Neural cell (in vitro differentiated cells): ENCODE measurements around the gene ADAMTS17. TPM values are rescaled to one million over a fixed set of nuclear protein-coding genes. Genes with fewer than 3 reads are reported as not detected.

Source experiments
- H2AFZ ChIP-seq: fragments of 200-600, 300-800 bp; sonication (generic), shearing (Covaris generic); 2 replicates; pipeline ENCODE4 v1.6.0; 2014; ENCODE audit warnings: low read depth, mild to moderate bottlenecking, antibody characterized with exemption, low read length, moderate library complexity
- H3F3A ChIP-seq: fragments of 200-600 bp; shearing (Covaris generic); 2 replicates; pipeline ENCODE4 v1.6.1; 2016; ENCODE audit warnings: mild to moderate bottlenecking, moderate library complexity, mixed read lengths, antibody characterized with exemption, low read length; ENCODE audit not compliant: insufficient read depth, poor library complexity, severe bottlenecking
- H3K27ac ChIP-seq: fragments of 200-600, 300-800 bp; sonication (generic), shearing (Covaris generic); 2 replicates; pipeline ENCODE4 v1.5.1; 2014; ENCODE audit warnings: mild to moderate bottlenecking, low read length, moderate library complexity
- H3K27me3 ChIP-seq: fragments of 300-800, 200-600 bp; sonication (generic), shearing (Covaris generic); 2 replicates; pipeline ENCODE4 v1.6.0; 2014; ENCODE audit warnings: mild to moderate bottlenecking, low read depth, low read length, moderate library complexity; ENCODE audit not compliant: insufficient read depth
- H3K36me3 ChIP-seq: fragments of 300-800, 200-600 bp; sonication (generic), shearing (Covaris generic); 2 replicates; pipeline ENCODE4 v1.5.1; 2014; ENCODE audit warnings: mild to moderate bottlenecking, antibody characterized with exemption, low read length, moderate library complexity; ENCODE audit not compliant: insufficient read depth
- H3K4me2 ChIP-seq: fragments of 300-800, 200-600 bp; sonication (generic), shearing (Covaris generic); 2 replicates; pipeline ENCODE4 v1.6.0; 2014; ENCODE audit warnings: mild to moderate bottlenecking, low read length
- H3K4me3 ChIP-seq: fragments of 300-800, 200-600 bp; sonication (generic), shearing (Covaris generic); 2 replicates; pipeline ENCODE4 v1.5.1; 2014; ENCODE audit warnings: mild to moderate bottlenecking, low read length, moderate library complexity
- H3K79me2 ChIP-seq: fragments of 200-600 bp; shearing (Covaris generic); replicated peaks from 2 replicates; pipeline ENCODE4 v1.6.0; 2014; ENCODE audit warnings: mild to moderate bottlenecking, low read length, moderate library complexity; ENCODE audit not compliant: insufficient read depth
- H3K9ac ChIP-seq: fragments of 300-800, 200-600 bp; sonication (generic), shearing (Covaris generic); 2 replicates; pipeline ENCODE4 v1.6.1; 2016; ENCODE audit warnings: mild to moderate bottlenecking, low read length, mixed read lengths
- H3K9me2 ChIP-seq: fragments of 200-600 bp; shearing (Covaris generic); 2 replicates; pipeline ENCODE4 v1.6.1; 2016; ENCODE audit warnings: mild to moderate bottlenecking, low read length, mixed read lengths; ENCODE audit not compliant: insufficient read depth
- H3K9me3 ChIP-seq: fragments of 200-600, 300-800 bp; sonication (generic), shearing (Covaris generic); 2 replicates; pipeline ENCODE4 v1.6.1; 2016; ENCODE audit warnings: mild to moderate bottlenecking, mixed run types, low read length, moderate library complexity, mixed read lengths
- H4K20me1 ChIP-seq: fragments of 200-600 bp; shearing (Covaris generic); 2 replicates; pipeline ENCODE4 v1.6.1; 2016; ENCODE audit warnings: mild to moderate bottlenecking, mixed run types; ENCODE audit not compliant: insufficient read depth
- EP300 ChIP-seq: fragments of 450-650 bp; conservative IDR thresholded peaks from 2 replicates; pipeline ENCODE4 v1.6.1; 2014; ENCODE audit warnings: antibody characterized with exemption, mild to moderate bottlenecking, moderate library complexity; ENCODE audit not compliant: poor library complexity, severe bottlenecking
- EZH2 ChIP-seq: fragments of 200-600, 300-800 bp; shearing (Covaris generic), sonication (generic); IDR thresholded peaks from 2 replicates; pipeline ENCODE4 v1.6.1; 2014; ENCODE audit warnings: antibody characterized with exemption, low read length, borderline replicate concordance, mild to moderate bottlenecking; ENCODE audit not compliant: insufficient read depth, poor library complexity, severe bottlenecking
- MXI1 ChIP-seq: fragments of 450-650 bp; conservative IDR thresholded peaks from 2 replicates; pipeline ENCODE4 v1.6.1; 2014; ENCODE audit warnings: antibody characterized with exemption, mild to moderate bottlenecking; ENCODE audit not compliant: poor library complexity, severe bottlenecking
- POLR2AphosphoS5 ChIP-seq: IDR thresholded peaks from 2 replicates; pipeline ENCODE4 v1.6.1; 2012
- RAD21 ChIP-seq: fragments of 450-650 bp; conservative IDR thresholded peaks from 2 replicates; pipeline ENCODE4 v1.6.1; 2014; ENCODE audit warnings: antibody characterized with exemption, mild to moderate bottlenecking, moderate library complexity
- SMC3 ChIP-seq: fragments of 450-650 bp; conservative IDR thresholded peaks from 2 replicates; pipeline ENCODE4 v1.6.1; 2014; ENCODE audit warnings: antibody characterized with exemption, mild to moderate bottlenecking, moderate library complexity; ENCODE audit not compliant: poor library complexity
- TAF1 ChIP-seq: IDR thresholded peaks from 2 replicates; pipeline ENCODE4 v1.6.1; 2012; ENCODE audit warnings: low read depth
- polyA plus RNA-seq: library from polyadenylated mRNA; depleted of rRNA; stranded (reverse); fragments of >200 nt; gene quantifications from 2 replicates; pipeline ENCODE4 v1.2.3, GENCODE V29; 2014
- TF ChIP-seq, protein P1 (sequence below): fragments of 450-650 bp; IDR thresholded peaks from 2 replicates; pipeline ENCODE4 v1.5.1; 2014; ENCODE audit warnings: antibody characterized with exemption, mild to moderate bottlenecking, moderate library complexity; ENCODE audit not compliant: poor library complexity, severe bottlenecking
- TF ChIP-seq, protein P2 (sequence below): IDR thresholded peaks from 2 replicates; pipeline ENCODE4 v1.6.1; 2012; ENCODE audit warnings: borderline replicate concordance

Gene ADAMTS17
- polyA plus RNA-seq, 1 donor from 2014 or later, result 0.04 TPM

DNA sequence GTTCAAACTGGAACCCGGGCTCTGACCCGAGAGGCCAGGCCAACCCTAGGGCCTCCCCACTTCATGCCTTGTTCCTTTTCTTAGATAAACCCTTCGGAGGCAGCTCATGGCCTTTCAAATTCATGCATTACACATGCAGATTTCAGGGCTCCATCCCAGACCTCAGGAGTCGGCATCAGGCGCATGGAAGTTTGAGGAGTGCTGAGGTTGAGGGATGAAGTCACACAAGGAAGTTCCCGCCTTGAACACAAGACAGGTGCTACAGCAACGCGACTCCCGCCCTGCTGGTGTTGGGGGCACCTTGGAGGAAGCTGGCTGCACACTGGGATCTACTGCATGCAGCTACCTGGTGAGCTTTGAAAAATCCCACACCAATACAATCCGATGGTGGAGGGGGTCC, 363.3 kb downstream of the ADAMTS17 start:
- H3F3A ChIP-seq, result no peaks in the 10 kb centered on the region
- H3K9me2 ChIP-seq, result no peaks in the 10 kb centered on the region
- H3K9me3 ChIP-seq, result no peaks in the 10 kb centered on the region
- no peak overlapping the region for H2AFZ ChIP-seq
- H3K36me3 ChIP-seq, result no peaks in the 10 kb centered on the region
- no peak overlapping the region for H3K9ac ChIP-seq
- H3K79me2 ChIP-seq, result no peaks in the 10 kb centered on the region
- H3K4me2 ChIP-seq, result no peak overlapping the region
- H3K27me3 ChIP-seq, result no peaks in the 10 kb centered on the region
- no peaks in the 10 kb centered on the region for H4K20me1 ChIP-seq
- TF ChIP-seq EZH2 (no peak), RAD21 (no peak), SMC3 (no peak), TAF1 (no peak), MXI1 (no peak), POLR2AphosphoS5 (no peak), EP300 (no peak)
- TF ChIP-seq, protein P1, sequence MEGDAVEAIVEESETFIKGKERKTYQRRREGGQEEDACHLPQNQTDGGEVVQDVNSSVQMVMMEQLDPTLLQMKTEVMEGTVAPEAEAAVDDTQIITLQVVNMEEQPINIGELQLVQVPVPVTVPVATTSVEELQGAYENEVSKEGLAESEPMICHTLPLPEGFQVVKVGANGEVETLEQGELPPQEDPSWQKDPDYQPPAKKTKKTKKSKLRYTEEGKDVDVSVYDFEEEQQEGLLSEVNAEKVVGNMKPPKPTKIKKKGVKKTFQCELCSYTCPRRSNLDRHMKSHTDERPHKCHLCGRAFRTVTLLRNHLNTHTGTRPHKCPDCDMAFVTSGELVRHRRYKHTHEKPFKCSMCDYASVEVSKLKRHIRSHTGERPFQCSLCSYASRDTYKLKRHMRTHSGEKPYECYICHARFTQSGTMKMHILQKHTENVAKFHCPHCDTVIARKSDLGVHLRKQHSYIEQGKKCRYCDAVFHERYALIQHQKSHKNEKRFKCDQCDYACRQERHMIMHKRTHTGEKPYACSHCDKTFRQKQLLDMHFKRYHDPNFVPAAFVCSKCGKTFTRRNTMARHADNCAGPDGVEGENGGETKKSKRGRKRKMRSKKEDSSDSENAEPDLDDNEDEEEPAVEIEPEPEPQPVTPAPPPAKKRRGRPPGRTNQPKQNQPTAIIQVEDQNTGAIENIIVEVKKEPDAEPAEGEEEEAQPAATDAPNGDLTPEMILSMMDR, result no peak
- TF ChIP-seq, protein P2, sequence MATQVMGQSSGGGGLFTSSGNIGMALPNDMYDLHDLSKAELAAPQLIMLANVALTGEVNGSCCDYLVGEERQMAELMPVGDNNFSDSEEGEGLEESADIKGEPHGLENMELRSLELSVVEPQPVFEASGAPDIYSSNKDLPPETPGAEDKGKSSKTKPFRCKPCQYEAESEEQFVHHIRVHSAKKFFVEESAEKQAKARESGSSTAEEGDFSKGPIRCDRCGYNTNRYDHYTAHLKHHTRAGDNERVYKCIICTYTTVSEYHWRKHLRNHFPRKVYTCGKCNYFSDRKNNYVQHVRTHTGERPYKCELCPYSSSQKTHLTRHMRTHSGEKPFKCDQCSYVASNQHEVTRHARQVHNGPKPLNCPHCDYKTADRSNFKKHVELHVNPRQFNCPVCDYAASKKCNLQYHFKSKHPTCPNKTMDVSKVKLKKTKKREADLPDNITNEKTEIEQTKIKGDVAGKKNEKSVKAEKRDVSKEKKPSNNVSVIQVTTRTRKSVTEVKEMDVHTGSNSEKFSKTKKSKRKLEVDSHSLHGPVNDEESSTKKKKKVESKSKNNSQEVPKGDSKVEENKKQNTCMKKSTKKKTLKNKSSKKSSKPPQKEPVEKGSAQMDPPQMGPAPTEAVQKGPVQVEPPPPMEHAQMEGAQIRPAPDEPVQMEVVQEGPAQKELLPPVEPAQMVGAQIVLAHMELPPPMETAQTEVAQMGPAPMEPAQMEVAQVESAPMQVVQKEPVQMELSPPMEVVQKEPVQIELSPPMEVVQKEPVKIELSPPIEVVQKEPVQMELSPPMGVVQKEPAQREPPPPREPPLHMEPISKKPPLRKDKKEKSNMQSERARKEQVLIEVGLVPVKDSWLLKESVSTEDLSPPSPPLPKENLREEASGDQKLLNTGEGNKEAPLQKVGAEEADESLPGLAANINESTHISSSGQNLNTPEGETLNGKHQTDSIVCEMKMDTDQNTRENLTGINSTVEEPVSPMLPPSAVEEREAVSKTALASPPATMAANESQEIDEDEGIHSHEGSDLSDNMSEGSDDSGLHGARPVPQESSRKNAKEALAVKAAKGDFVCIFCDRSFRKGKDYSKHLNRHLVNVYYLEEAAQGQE, result no peak
- H3K27ac ChIP-seq, result no peak overlapping the region
- H3K4me3 ChIP-seq, result no peak overlapping the region

DNA sequence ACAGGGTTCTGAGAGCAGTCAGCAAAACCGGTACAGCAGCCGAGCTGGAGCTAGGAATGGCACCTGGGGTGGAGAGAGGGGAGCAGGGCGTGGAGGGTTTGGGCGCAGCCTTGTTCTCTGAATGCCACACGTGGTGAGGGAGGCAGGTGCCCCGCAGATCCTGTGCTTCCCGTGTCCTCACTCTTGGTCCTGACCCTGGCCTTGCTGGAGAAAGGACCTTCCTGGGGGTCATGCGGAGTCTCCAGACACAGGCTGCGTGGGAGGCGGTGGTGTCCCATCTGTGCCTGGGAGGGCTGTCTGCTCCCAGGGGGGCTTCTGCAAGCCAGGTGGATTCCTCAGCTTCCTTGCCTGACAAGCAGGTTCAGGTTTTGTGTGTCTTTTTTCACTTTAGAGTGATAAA, 363.8 kb downstream of the ADAMTS17 start:
- no peak overlapping the region for H3K9ac ChIP-seq

More for the DNA sequence above, 363.8 kb downstream of the ADAMTS17 start:
- Histone ChIP-seq H3K9me3 (no peaks in the 10 kb centered on the region), H3K4me3 (no peak overlapping the region), H3K9me2 (no peaks in the 10 kb centered on the region), H2AFZ (no peak overlapping the region), H3K36me3 (no peaks in the 10 kb centered on the region), H4K20me1 (no peaks in the 10 kb centered on the region), H3K4me2 (no peak overlapping the region), H3K27ac (no peak overlapping the region), H3F3A (no peaks in the 10 kb centered on the region), H3K79me2 (no peaks in the 10 kb centered on the region), H3K27me3 (no peaks in the 10 kb centered on the region)
- TF ChIP-seq TAF1, result no peak
- TF ChIP-seq, protein P2, result no peak
- no peak for TF ChIP-seq POLR2AphosphoS5
- TF ChIP-seq RAD21, result no peak
- TF ChIP-seq EZH2, result no peak
- TF ChIP-seq MXI1, result no peak
- TF ChIP-seq, protein P1, result no peak
- no peak for TF ChIP-seq EP300
- no peak for TF ChIP-seq SMC3
